ENCODE data around the gene HLA-DOA.

The HLA-DOA gene

DNA sequence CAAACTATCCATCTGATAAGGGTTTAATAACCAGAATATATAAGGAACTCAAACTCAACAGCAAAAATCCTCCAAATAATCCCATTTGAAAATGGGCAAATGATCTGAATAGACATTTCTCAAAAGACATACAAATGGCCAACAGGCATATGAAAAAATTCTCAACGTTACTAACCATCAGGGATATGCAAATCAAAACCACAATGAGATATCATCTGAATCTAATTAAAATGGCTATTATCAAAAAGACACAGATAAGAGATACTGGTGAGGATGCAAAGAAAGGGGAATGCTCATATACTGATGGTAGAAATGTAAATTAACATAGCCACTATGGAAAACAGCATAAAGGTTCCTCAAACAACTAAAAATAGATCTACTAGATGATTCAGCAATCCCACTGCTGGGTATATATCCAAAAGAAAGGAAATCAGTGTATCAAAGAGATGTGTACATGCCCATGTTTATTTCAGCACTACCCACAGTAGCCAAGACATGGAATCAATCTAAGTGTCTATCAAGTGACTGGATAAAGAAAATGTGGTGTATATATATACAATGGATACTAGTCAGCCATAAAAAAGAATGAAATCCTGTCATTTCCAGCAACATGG is 47.1 kb downstream of the HLA-DOA start:
- DNase-seq: no peak

DNA sequence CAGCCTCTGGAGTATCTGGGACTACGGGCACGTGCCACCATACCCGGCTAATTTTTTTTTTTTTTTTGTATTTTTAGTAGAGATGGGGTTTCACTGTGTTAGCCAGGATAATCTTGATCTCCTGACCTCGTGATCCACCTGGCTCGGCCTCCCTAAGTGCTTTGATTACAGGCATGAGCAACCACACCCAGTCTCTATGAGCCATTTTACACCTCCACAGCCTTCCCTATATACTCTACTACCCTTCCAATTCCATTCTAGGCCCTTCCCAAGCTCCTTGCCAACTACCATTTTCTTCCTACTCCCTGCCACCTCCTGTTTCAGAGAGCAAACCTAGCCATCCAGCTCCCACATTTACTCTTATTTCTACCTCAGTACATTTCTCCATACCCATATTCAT is 48.8 kb downstream of the HLA-DOA start:
- DNase-seq: no peak

DNA sequence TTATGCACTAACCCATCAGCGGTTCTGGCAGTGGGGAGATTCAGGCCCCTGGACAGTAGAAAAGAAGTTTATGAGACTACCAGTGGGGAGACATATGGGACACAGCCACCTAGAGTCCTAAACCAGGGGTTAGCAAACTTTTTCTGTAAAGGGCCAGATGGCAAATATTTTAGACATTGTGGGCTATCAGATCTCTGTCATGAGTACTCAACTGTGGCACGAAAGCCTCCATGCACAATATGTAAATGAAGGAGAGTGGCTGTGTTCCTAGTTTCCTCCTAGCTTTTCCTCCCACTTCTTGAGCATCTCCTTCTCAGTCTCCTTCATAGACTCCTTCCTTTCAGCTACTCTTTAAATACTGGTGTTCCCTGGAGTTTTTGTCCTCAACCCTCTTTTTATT is 53.2 kb downstream of the HLA-DOA start:
- no peak for DNase-seq

DNA sequence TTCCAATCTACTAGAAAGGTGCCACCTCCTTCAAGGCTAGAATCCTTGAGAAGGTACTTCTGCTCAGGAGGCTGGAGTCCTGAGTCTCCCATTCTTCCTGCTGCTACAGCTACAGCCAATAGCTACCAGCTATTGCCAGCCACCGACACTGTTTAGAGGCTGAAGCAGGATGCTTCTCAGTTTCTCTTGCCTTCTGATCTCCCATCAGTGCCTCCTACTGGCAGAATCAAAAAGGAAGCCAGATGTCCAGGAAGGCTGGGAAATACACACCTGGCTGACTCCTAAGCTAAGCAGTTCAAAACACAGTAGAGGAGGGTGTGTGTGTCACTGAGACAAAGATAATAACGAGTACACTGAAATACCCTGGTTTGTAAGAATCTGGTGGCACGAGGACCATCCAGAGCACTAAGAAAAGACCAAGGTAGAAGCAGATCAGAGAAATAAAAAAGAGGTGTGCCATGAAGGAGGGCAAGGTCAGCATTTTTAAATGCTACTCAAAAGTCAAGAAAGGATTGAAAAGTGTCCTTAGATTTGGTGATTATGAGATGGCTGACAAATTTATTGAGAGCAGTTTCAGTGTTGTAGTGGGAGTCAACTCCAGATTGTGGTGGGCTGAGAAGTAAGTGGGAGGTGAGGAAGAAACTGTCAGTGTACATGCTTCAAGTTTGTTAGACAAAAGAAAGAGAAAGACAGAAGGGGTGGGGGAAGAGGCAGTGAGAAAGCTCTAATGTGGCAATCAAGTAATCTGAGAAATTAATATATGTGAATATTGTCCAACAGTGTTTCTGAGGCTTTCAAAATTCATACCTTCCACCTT is 54.2 kb downstream of the HLA-DOA start:
- DNase-seq: no peak

DNA sequence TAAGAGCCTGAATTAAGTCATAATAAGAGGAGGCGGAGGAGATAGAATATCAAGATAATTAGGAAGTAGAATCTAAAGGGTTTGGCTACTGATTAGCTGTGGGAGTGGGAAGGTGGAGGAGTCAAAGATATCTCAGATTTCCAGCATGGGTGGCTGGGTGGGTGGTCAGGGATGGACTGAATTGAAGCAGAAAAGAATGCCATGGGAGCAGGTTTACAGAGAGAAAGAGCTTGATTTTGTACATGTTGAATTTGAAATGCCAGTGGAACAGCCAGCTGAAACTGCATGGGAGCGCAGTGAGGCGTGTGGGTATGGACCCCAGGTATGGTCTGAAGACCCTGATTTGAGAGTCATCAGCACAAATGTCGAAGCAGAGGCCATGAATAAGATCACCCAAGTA is 55.1 kb downstream of the HLA-DOA start:
- no peak for DNase-seq

Data from activated T-cell treated with anti-CD3 and anti-CD28 coated beads for 4 hours (primary cell).